H1 (cell line): Measurements from ENCODE around the gene MACF1. TPM values are rescaled to one million over a fixed set of nuclear protein-coding genes. Genes with fewer than 3 reads are reported as not detected.

ENCODE experiments used
- CTCF ChIA-PET: fragments of 300-600 bp; sonication (Branson Sonifier 250); formaldehyde crosslinking; loops from one replicate; lab custom pipeline; 2021; ENCODE audit not compliant: partially characterized antibody; lab: Charles Lee
- POLR2A ChIA-PET: fragments of 300-600 bp; sonication (Branson Sonifier 250); formaldehyde crosslinking; loops from one replicate; lab custom pipeline; 2021; ENCODE audit warnings: inconsistent platforms; ENCODE audit not compliant: partially characterized antibody; lab: Charles Lee
- DNase-seq, 2 experiments: peaks; one replicate each; pipeline versions ENCODE4 v3.0.0 to v3.0.0-alpha.2; 2010 to 2022; ENCODE audit warnings: low spot score in 2 of 2, low read depth in 1 of 2, mixed read lengths in 1 of 2
- FAIRE-seq: peaks from 2 replicates; lab custom pipeline; 2011; peaks lifted over from hg19 to GRCh38; lab: Jason Lieb, UNC
- H2AFZ ChIP-seq: 2 replicates; pipeline ENCODE4 v1.8.1; 2012; ENCODE audit warnings: low read length, inconsistent platforms
- H2AK5ac ChIP-seq: 2 replicates; pipeline ENCODE4 v1.6.1; 2013; ENCODE audit warnings: low read depth, low read length
- H2BK120ac ChIP-seq: replicated peaks from 2 replicates; pipeline ENCODE3; 2013; ENCODE audit warnings: low read depth, low read length, inconsistent platforms
- H2BK12ac ChIP-seq: 2 replicates; pipeline ENCODE4 v1.6.1; 2013; ENCODE audit warnings: low read depth, low read length
- H2BK15ac ChIP-seq: 2 replicates; pipeline ENCODE4 v1.6.1; 2013; ENCODE audit warnings: low read length
- H2BK20ac ChIP-seq: 2 replicates; pipeline ENCODE4 v1.6.1; 2013; ENCODE audit warnings: low read length
- H2BK5ac ChIP-seq: 2 replicates; pipeline ENCODE4 v1.6.1; 2013; ENCODE audit warnings: low read depth, low read length
- H3K14ac ChIP-seq: 2 replicates; pipeline ENCODE4 v1.6.1; 2013; ENCODE audit warnings: inconsistent platforms; ENCODE audit not compliant: insufficient read length
- H3K18ac ChIP-seq: 2 replicates; pipeline ENCODE4 v1.6.1; 2013; ENCODE audit warnings: low read length; ENCODE audit errors: extremely low read depth
- H3K23ac ChIP-seq: 2 replicates; pipeline ENCODE4 v1.6.1; 2013; ENCODE audit warnings: inconsistent platforms; ENCODE audit not compliant: insufficient read length
- H3K23me2 ChIP-seq: 2 replicates; pipeline ENCODE4 v1.6.1; 2013; ENCODE audit warnings: low read depth, low read length
- H3K27ac ChIP-seq: 2 replicates; pipeline ENCODE4 v1.6.1; 2011; ENCODE audit warnings: low read depth, low read length, inconsistent platforms
- H3K27me3 ChIP-seq, 4 experiments: replicated peaks in 1 of 4; 1 replicate in 1 of 4; 2 replicates in 3 of 4; pipeline versions ENCODE4 v1.6.1 to v1.8.1; 2011 to 2013; ENCODE audit warnings: low read length in 3 of 4, mild to moderate bottlenecking in 3 of 4, inconsistent platforms in 2 of 4, mixed read lengths in 2 of 4, moderate library complexity in 1 of 4; ENCODE audit not compliant: control insufficient read depth in 3 of 4, insufficient read depth in 3 of 4; ENCODE audit errors: extremely low read depth in 1 of 4
- H3K36me3 ChIP-seq, 4 experiments: 2 replicates each; pipeline versions ENCODE4 v1.6.1 to v1.8.1; 2011 to 2013; ENCODE audit warnings: mild to moderate bottlenecking in 4 of 4, low read length in 3 of 4, moderate library complexity in 2 of 4, control low read depth in 1 of 4, inconsistent platforms in 1 of 4; ENCODE audit not compliant: insufficient read depth in 4 of 4, control insufficient read depth in 2 of 4
- H3K4ac ChIP-seq: replicated peaks from 2 replicates; pipeline ENCODE3; 2013; ENCODE audit warnings: low read length, low read depth, mixed read lengths, inconsistent platforms; ENCODE audit not compliant: insufficient read length
- H3K4me1 ChIP-seq, 4 experiments: replicated peaks in 1 of 4; 1 replicate in 1 of 4; 2 replicates in 3 of 4; pipeline versions ENCODE4 v1.6.1 to v1.8.1; 2011 to 2013; ENCODE audit warnings: low read length in 3 of 4, inconsistent platforms in 2 of 4, mixed read lengths in 1 of 4; ENCODE audit not compliant: insufficient read depth in 4 of 4, control insufficient read depth in 3 of 4
- H3K4me2 ChIP-seq, 2 experiments: 2 replicates each; pipeline versions ENCODE4 v1.6.1 to v1.8.1; 2011 to 2013; ENCODE audit warnings: low read depth in 2 of 2, low read length in 2 of 2, control low read depth in 1 of 2, inconsistent platforms in 1 of 2, mild to moderate bottlenecking in 1 of 2; ENCODE audit not compliant: insufficient read depth in 1 of 2
- H3K4me3 ChIP-seq, 4 experiments: fragments of 200-600, 300-600 bp in 1 of 4; sonication (generic), shearing (Covaris generic), sonication (Bioruptor Twin) in 1 of 4; 2 replicates each; pipeline versions ENCODE4 v1.5.1 to v1.8.1; 2011 to 2016; ENCODE audit warnings: low read length in 4 of 4, low read depth in 3 of 4, control low read depth in 2 of 4, inconsistent platforms in 2 of 4, mild to moderate bottlenecking in 2 of 4, mixed read lengths in 1 of 4, moderate library complexity in 1 of 4; ENCODE audit not compliant: insufficient read depth in 2 of 4; ENCODE audit errors: extremely low read depth in 1 of 4
- H3K56ac ChIP-seq: replicated peaks from 2 replicates; pipeline ENCODE3; 2013; ENCODE audit warnings: low read depth, mild to moderate bottlenecking, mixed read lengths, low read length, inconsistent platforms; ENCODE audit not compliant: insufficient read length
- H3K79me1 ChIP-seq: 2 replicates; pipeline ENCODE4 v1.6.1; 2013; ENCODE audit warnings: low read depth, low read length, control low read depth
- H3K79me2 ChIP-seq, 2 experiments: 2 replicates each; pipeline versions ENCODE4 v1.6.1 to v1.8.1; 2012 to 2013; ENCODE audit warnings: low read length in 2 of 2, mild to moderate bottlenecking in 2 of 2, inconsistent platforms in 1 of 2; ENCODE audit not compliant: insufficient read depth in 2 of 2, control insufficient read depth in 1 of 2
- H3K9ac ChIP-seq, 4 experiments: replicated peaks in 1 of 4; 1 replicate in 1 of 4; 2 replicates in 3 of 4; pipeline versions ENCODE4 v1.6.1 to v1.8.1; 2011 to 2013; ENCODE audit warnings: low read depth in 3 of 4, low read length in 3 of 4, control low read depth in 2 of 4, mild to moderate bottlenecking in 2 of 4, moderate library complexity in 2 of 4, inconsistent platforms in 1 of 4; ENCODE audit errors: extremely low read depth in 1 of 4
- H3K9me3 ChIP-seq, 2 experiments: 2 replicates each; pipeline versions ENCODE4 v1.6.1 to v1.8.1; 2012 to 2013; ENCODE audit warnings: mild to moderate bottlenecking in 2 of 2, moderate library complexity in 2 of 2, control low read depth in 1 of 2, inconsistent platforms in 1 of 2, low read depth in 1 of 2, low read length in 1 of 2, mixed read lengths in 1 of 2; ENCODE audit not compliant: insufficient read depth in 2 of 2
- H4K20me1 ChIP-seq, 2 experiments: replicated peaks in 1 of 2; 2 replicates each; pipeline versions ENCODE3 to v1.8.1; 2011 to 2013; ENCODE audit warnings: inconsistent platforms in 2 of 2, low read length in 2 of 2, mild to moderate bottlenecking in 1 of 2; ENCODE audit not compliant: insufficient read depth in 2 of 2, control insufficient read depth in 1 of 2
- H4K5ac ChIP-seq: 2 replicates; pipeline ENCODE4 v1.6.1; 2013; ENCODE audit warnings: low read length, low read depth, mixed read lengths, inconsistent platforms; ENCODE audit not compliant: insufficient read length
- H4K8ac ChIP-seq: 2 replicates; pipeline ENCODE4 v1.8.0; 2013; ENCODE audit warnings: mild to moderate bottlenecking, moderate library complexity, low read length, inconsistent platforms; ENCODE audit not compliant: insufficient read depth; ENCODE audit errors: extremely low read depth
- H4K91ac ChIP-seq: replicated peaks from 2 replicates; pipeline ENCODE3; 2013; ENCODE audit warnings: low read length, mixed read lengths, inconsistent platforms; ENCODE audit not compliant: insufficient read length
- BACH1 ChIP-seq: IDR thresholded peaks from 2 replicates; pipeline ENCODE4 v1.6.1; 2012; ENCODE audit warnings: low read length, improper control_type of control experiment
- CEBPB ChIP-seq: IDR thresholded peaks from 2 replicates; pipeline ENCODE4 v1.6.1; 2012; ENCODE audit warnings: low read depth, low read length
- FOSL1 ChIP-seq: IDR thresholded peaks from 2 replicates; pipeline ENCODE4 v1.6.1; 2011; ENCODE audit warnings: mild to moderate bottlenecking, low read depth, low read length, moderate library complexity; ENCODE audit not compliant: insufficient read depth
- KDM5A ChIP-seq: fragments of 200-600 bp; IDR thresholded peaks from 2 replicates; pipeline ENCODE4 v1.7.1; 2012; ENCODE audit warnings: mild to moderate bottlenecking, low read length, inconsistent platforms, mixed read lengths
- PHF8 ChIP-seq: fragments of 200-600 bp; sonication (generic); conservative IDR thresholded peaks from 2 replicates; pipeline ENCODE4 v1.7.1; 2012; ENCODE audit warnings: low read depth, mild to moderate bottlenecking, inconsistent platforms, low read length, moderate library complexity
- RXRA ChIP-seq: IDR thresholded peaks from 2 replicates; pipeline ENCODE4 v1.6.1; 2011; ENCODE audit warnings: low read depth, mild to moderate bottlenecking, low read length, moderate library complexity; ENCODE audit not compliant: insufficient read depth
- SAP30 ChIP-seq: fragments of 300-600 bp; sonication (generic); IDR thresholded peaks from 2 replicates; pipeline ENCODE4 v1.7.1; 2012; ENCODE audit warnings: low read length, moderate library complexity, mild to moderate bottlenecking, inconsistent platforms; ENCODE audit not compliant: insufficient read depth, insufficient replicate concordance
- TAF1 ChIP-seq: IDR thresholded peaks from 2 replicates; pipeline ENCODE4 v1.6.1; 2011; ENCODE audit warnings: mild to moderate bottlenecking, low read depth, low read length
- WGBS, 2 experiments: shearing (Covaris generic) in 1 of 2; methylation state at CpG; one replicate each; pipeline versions ENCODE4 v1.1.6 to v1.1.7; 2013 to 2015; ENCODE audit warnings: low lambda C conversion rate in 2 of 2, mixed read lengths in 2 of 2, inconsistent platforms in 1 of 2, low coverage in 1 of 2, missing lambda C conversion rate in 1 of 2; ENCODE audit not compliant: insufficient replicate concordance in 2 of 2, insufficient coverage in 1 of 2, insufficient read length in 1 of 2; ENCODE audit errors: extremely low coverage in 1 of 2, missing lambda C conversion rate in 1 of 2; 5-methylcytosine and 5-hydroxymethylcytosine counted together
- polyA plus RNA-seq, 7 experiments: library from polyadenylated mRNA; depleted of rRNA in 3 of 7; stranded (reverse) in 5 of 7; unstranded in 2 of 7; fragments of >200 nt in 5 of 7; fragments of 200-250 nt in 2 of 7; gene quantifications; 1 replicate in 5 of 7; 2 replicates in 1 of 7; 4 replicates in 1 of 7; pipeline versions ENCODE4 v1.2.1 to v1.2.3, GENCODE V29; 2011 to 2013; ENCODE audit warnings: missing spikeins in 2 of 7, mixed read lengths in 2 of 7
- total RNA-seq: library from RNA; stranded (reverse); fragmentation: NEBNext Ultra II Directional; extraction: Animal tissue kit (Norgen Biotek cat#: 25700); gene quantifications from 2 replicates; pipeline ENCODE4 v1.2.1, GENCODE V29; 2021

The MACF1 gene
- total and polyA plus RNA-seq, 2 of the 8 experiments (the other 6 are each of a cell fraction or from before 2014, with no cell fraction given) = 59.8 to 285 TPM

GRCh38 chr1:39359028-39359570 lies 154.6 kb downstream of the MACF1 start:
- WGBS, 2 experiments = 90% methylated on average over 2 of the region's 2 CpGs; no CpG with 5 or more reads in 1 of the 2 experiments
- Histone ChIP-seq H4K20me1 (peaks cover 2% of the 10 kb centered on the region in 2 experiments), H3K4me3 (no peak overlapping the region), H2BK20ac (no peak overlapping the region), H3K56ac (no peak overlapping the region), H3K4me1 (no peaks in the 10 kb centered on the region), H2AFZ (no peak overlapping the region), H3K4me2 (no peak overlapping the region), H3K36me3 (peaks cover 33 to 80% (median 63%) of the 10 kb centered on the region in 4 experiments), H2AK5ac (no peak overlapping the region), H3K14ac (no peak overlapping the region), H3K23me2 (no peaks in the 10 kb centered on the region), H4K91ac (no peak overlapping the region), H3K27me3 (no peaks in the 10 kb centered on the region), H3K23ac (no peak overlapping the region), H4K8ac (no peak overlapping the region), H3K79me1 (no peaks in the 10 kb centered on the region), H3K79me2 (no peaks in the 10 kb centered on the region), H2BK12ac (no peak overlapping the region), H3K9me3 (no peaks in the 10 kb centered on the region), H3K4ac (no peak overlapping the region), H3K27ac (no peak overlapping the region), H3K9ac (no peak overlapping the region), H2BK15ac (no peak overlapping the region), H2BK120ac (no peak overlapping the region), H4K5ac (no peak overlapping the region), H3K18ac (no peak overlapping the region), H2BK5ac (no peak overlapping the region)
- ChIA-PET POLR2A (no interaction called here), CTCF (interaction anchor here (1.2 to 1.5 kb wide), 3 partner anchors 9 to 52 kb away, joined by 3 to 7 read pairs (median 3); no protein-coding TSS in a partner anchor)
- TF ChIP-seq TAF1 = no peak
- TF ChIP-seq FOSL1 = no peak
- TF ChIP-seq BACH1 = no peak
- TF ChIP-seq CEBPB = no peak
- TF ChIP-seq SAP30 = no peak
- no peak for TF ChIP-seq RXRA
- TF ChIP-seq KDM5A = no peak
- TF ChIP-seq PHF8 = no peak
- no peak for DNase-seq
- FAIRE-seq = no peak
